Measurements from ENCODE around the gene MAGEF1. TPM values are rescaled to one million over a fixed set of nuclear protein-coding genes. Genes with fewer than 3 reads are reported as not detected.

MAGEF1 gene
- total RNA-seq, 1 experiment from 2014 or later: 31.9 TPM

DNA sequence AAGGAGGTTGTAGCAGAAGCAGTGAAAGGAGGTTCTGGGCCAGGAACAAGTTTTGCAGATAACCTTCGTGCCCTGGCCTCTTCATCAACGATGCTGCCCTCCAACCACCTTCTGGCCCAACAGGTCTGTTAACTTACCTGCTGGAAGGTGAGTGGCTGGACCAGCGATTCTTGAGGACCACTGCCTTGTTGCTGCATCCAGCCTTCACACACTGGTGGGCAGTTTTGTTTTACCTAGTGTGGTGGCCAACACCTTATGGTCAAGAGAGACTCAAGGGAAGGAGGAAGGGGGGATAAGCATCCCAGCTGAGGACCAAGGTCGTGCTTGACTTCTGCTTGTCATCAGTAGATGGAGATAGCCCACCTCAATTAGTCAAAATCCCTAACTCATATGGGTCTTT lies 7.8 kb upstream of the MAGEF1 start:
- Histone ChIP-seq H3K56ac (ENCODE audit: insufficient read length, low read depth, low read length) (no peak overlapping the region), H4K91ac (ENCODE audit: insufficient read length, low read depth, low read length) (no peak overlapping the region), H3K27me3 (ENCODE audit: insufficient read depth, low read length) (no peaks in the 10 kb centered on the region), H4K8ac (replicated peaks; ENCODE audit: insufficient read length, low read depth, low read length) (no peak overlapping the region), H2BK5ac (ENCODE audit: insufficient read length, low read length) (no peak overlapping the region), H3K18ac (ENCODE audit: insufficient read length, low read depth, low read length) (no peak overlapping the region), H3K14ac (ENCODE audit: insufficient read depth, low read length) (no peak overlapping the region), H3K9ac (ENCODE audit: extremely low read depth, insufficient read length, low read length) (no peak overlapping the region), H3K23me2 (ENCODE audit: insufficient read length, low read depth, low read length, poor library complexity, severe bottlenecking) (no peaks in the 10 kb centered on the region), H2BK20ac (ENCODE audit: low read depth, low read length, poor library complexity, severe bottlenecking) (no peak overlapping the region), H3K79me1 (ENCODE audit: insufficient read depth, low read depth, low read length, poor library complexity, severe bottlenecking) (no peaks in the 10 kb centered on the region), H3K4me1 (ENCODE audit: insufficient read depth, low read length) (peaks cover 6% of the 10 kb centered on the region; the same call in 1 of the 2 replicates), H2BK12ac (ENCODE audit: insufficient read length, low read depth, low read length) (no peak overlapping the region), H3K9me3 (ENCODE audit: control insufficient read depth, low read depth, low read length) (no peaks in the 10 kb centered on the region), H3K79me2 (ENCODE audit: insufficient read depth, low read length) (no peaks in the 10 kb centered on the region), H4K5ac (ENCODE audit: insufficient read length, low read depth, low read length) (no peak overlapping the region), H3K4ac (ENCODE audit: low read depth, low read length) (no peak overlapping the region), H3K27ac (ENCODE audit: insufficient read length, low read depth, low read length) (no peak overlapping the region), H2BK15ac (ENCODE audit: low read depth, low read length) (no peak overlapping the region), H4K20me1 (ENCODE audit: control insufficient read depth, insufficient read depth, insufficient read length) (no peaks in the 10 kb centered on the region), H2AFZ (ENCODE audit: low read length) (no peak overlapping the region), H2AK5ac (ENCODE audit: insufficient read length, low read length) (no peak overlapping the region), H2BK120ac (ENCODE audit: low read depth, low read length, poor library complexity, severe bottlenecking) (no peak overlapping the region), H3K23ac (ENCODE audit: insufficient read length, low read depth, low read length) (no peak overlapping the region), H3T11ph (ENCODE audit: low read length) (no peak overlapping the region), H3K4me2 (ENCODE audit: insufficient read depth, insufficient read length, low read length) (no peak overlapping the region)
- DNase-seq: no peak
- H3K27ac Mint-ChIP-seq: peak overlapping the region in 1 of 3 experiments; percentile 52; a peak in 1 of 7 replicates
- no peaks in the 10 kb centered on the region for H3K9me3 Mint-ChIP-seq
- peaks cover 24 to 27% of the 10 kb centered on the region in 2 experiments for H3K4me1 Mint-ChIP-seq
- no peaks in the 10 kb centered on the region for H3K36me3 Mint-ChIP-seq (ENCODE audit: insufficient read depth in 1 of 3, low read depth in 3 of 3)
- H3K27me3 Mint-ChIP-seq (ENCODE audit: low read depth): no peaks in the 10 kb centered on the region; the same call in 1 of the 2 replicates
- no CpG with 5 or more reads among the region's 4 CpGs for WGBS (ENCODE audit: extremely low coverage, insufficient read length, low lambda C conversion rate)
- TF ChIP-seq, protein P1, sequence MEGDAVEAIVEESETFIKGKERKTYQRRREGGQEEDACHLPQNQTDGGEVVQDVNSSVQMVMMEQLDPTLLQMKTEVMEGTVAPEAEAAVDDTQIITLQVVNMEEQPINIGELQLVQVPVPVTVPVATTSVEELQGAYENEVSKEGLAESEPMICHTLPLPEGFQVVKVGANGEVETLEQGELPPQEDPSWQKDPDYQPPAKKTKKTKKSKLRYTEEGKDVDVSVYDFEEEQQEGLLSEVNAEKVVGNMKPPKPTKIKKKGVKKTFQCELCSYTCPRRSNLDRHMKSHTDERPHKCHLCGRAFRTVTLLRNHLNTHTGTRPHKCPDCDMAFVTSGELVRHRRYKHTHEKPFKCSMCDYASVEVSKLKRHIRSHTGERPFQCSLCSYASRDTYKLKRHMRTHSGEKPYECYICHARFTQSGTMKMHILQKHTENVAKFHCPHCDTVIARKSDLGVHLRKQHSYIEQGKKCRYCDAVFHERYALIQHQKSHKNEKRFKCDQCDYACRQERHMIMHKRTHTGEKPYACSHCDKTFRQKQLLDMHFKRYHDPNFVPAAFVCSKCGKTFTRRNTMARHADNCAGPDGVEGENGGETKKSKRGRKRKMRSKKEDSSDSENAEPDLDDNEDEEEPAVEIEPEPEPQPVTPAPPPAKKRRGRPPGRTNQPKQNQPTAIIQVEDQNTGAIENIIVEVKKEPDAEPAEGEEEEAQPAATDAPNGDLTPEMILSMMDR (conservative IDR thresholded peaks at IDR 0.05): no peak
- H3K4me3 Mint-ChIP-seq: no peak overlapping the region
